NCI-H345 (cell line): ENCODE measurements around the gene KREMEN2.
A peak's percentile ranks its signal among the peaks of the same experiment; 100 is the strongest.
"Not testable (repeated sequence)": the region's sequence is repeated elsewhere in the genome, so short reads cannot be mapped to it uniquely, and the experiment has no call there.

Source experiments
- DNase-seq: peaks from one replicate; lab custom pipeline; 2025; lab: John Stamatoyannopoulos, UW

The KREMEN2 gene

GRCh38 chr16:2942045-2942444 is 22.0 kb upstream of the KREMEN2 start:
- no peak for DNase-seq

GRCh38 chr16:2943716-2944115 is 20.4 kb upstream of the KREMEN2 start:
- DNase-seq = not testable (repeated sequence)

- DNase-seq = no peak
Measured at GRCh38 chr16:2946649-2947048, 17.4 kb upstream of the KREMEN2 start.

DNA sequence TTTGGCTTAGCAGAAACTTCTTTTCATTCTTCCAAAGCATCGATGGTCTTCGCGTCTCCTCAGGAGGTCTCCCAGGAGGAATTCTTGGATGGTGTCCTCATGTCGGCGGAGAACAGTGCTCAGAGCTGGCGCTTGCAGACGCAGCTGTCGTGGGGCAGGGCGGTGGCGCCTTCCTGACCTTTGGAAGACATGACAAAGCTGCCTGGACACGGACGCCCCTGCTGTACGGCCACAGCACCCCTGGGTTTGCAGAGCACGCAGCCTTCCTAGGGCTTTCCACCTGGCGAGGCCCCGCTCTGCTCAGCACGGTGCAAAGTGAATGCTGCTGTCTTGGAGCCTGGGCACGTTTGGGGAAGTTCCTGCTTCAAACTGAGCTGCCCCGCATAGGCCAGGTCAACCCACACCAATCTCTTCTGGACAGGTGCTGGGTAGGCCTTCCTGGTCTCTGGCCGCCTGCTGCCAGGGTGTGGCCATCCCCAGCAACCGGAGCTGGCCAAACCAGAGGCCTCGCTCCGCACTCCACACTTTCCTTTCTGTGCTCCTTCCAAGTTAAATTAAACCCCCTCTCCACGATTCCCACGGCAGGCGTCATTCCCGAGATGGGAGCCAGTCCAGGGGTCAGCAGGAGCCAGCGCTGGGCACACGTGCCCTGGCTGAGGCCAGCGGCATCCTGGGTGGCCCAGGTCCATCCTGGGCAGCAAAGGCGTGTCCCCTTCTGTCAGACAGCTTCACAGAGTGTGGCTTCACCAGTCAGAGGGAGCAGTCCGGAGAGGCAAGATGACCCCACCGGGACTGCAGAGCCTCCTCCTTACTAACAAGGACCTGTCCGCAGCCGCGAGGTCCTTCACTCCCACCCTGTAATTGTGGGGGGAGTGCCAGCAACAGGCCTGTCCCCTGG is 15.0 kb upstream of the KREMEN2 start:
- no peak for DNase-seq

DNA sequence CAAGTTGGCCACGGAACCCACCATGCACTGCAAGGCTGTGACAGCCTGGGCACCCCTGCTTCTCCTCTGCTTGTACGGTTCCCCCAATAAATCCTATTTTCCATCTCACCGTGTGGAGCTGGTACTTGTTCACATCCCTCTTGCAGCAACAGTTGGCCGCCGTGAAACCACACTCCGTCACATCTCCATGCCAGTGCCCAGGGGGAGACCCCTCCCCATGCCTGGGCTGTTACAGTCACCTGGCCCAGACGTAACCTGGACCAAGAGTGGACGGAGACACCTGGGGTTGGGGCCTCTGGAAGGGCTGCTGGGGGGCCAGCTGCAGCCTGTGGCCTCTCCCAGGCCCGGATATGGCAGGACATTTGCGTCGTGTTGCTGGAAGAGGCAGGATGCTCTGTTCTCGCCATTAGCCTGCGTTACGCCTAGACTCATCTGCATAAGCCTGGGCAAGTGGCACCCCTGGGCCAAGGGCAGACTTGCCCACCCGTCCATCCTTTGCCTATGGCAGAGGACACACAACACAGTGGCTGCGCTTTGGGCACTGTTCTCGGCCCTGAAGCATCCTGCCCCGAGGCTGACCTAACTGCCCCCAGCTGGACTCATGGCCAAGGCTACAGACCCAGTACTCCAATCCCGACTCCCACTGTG is 14.2 kb upstream of the KREMEN2 start:
- DNase-seq = no peak

- DNase-seq = no peak
Measured at GRCh38 chr16:2950353-2950724, 13.7 kb upstream of the KREMEN2 start.

GRCh38 chr16:2950773-2951172 is 13.3 kb upstream of the KREMEN2 start:
- no peak for DNase-seq

- DNase-seq = peak; percentile 89
Measured at GRCh38 chr16:2952679-2953078, 11.4 kb upstream of the KREMEN2 start.

- no peak for DNase-seq
Measured at GRCh38 chr16:2953706-2954627, 10.1 kb upstream of the KREMEN2 start.

DNA sequence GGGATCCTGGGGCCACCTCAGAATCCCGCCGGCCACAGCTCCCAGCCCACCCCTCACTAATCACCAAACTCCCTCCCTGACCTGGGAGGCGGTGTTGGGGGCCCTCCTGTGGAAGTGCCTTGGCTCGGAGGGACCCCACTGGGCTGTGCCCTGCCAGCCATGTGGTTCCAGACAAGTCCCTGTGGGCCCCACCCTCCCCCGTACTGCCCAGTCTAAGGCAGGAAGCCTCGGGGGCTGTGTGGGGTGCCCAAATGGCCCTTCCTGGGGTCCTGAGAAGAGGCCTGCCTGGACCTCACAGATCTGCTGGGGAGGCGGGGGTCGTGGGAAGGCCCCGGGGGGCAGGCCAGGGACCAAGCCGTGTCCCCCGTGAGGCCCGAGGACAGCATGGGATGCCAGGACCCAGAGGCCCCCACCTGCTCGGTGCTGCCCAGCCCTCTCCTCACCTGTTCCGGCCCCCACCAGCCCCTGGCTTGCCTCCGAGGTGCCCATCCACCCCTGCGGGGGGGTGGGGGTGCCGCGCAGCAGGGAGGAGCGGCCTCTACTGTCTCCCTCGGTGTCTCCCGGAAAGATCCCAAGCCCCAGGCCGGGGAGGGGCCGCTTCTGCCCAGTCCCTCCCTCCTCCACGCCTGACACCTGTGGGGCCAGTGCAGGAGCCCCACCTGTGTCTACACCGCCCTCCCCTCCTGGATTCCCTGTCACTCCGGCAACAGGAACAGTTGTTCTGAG is 9.3 kb upstream of the KREMEN2 start:
- no peak for DNase-seq

DNA sequence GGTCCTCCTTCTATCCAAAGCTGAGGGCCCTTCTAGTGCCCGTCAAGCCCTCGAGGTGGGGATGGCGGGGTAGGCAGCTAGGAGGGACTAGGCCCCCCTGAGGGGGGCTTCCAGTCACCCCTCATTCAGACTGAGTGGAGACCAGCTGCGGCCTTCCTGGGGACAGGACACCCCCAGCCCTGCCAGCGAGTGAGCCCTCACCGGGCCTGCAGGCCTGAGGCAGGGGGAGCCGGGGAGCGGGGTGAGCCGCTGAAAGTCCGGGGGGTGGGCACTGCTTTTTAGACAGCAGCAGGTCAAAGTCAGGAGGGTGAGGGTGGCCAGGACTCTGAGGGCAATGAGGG is 8.7 kb upstream of the KREMEN2 start:
- no peak for DNase-seq

DNA sequence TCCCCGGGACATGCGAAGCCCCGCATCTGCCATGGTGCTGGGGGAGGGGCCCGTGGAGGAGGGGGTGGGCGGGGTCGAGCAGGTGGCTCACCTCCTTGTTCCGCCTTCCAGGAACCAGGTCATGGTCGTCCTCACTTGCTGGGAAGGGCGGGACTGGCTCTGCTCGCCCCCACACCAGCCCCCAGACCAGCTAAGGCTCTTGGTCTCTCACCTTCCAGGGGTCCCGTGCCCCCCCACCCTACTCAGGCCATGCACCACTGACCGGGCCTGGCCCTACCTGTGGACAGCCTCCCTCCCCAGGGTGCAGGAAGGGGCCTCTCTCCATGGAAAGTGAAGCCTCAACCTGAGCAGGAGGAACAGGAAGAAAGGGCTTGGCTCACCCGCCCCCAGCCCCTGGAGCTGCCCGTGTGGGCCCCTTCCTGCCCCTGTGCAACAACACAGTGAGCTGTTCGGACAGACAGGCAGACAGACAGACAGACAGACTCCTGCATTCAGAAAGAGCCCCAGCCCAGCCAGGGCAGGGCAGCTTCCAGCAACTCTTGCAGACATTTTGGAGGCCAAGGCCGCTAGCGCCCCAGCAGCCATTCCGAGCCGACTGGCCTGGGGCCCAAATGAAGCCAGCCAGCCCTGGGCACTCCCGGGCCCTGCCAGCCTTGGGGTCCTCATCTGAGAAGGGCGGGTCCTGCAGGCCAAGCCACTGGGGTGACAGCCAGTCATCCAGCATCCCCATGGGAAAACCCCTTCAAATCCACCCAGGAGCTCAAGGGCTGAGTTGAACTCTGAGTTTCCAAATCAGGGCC is 8.1 kb upstream of the KREMEN2 start:
- no peak for DNase-seq

DNA sequence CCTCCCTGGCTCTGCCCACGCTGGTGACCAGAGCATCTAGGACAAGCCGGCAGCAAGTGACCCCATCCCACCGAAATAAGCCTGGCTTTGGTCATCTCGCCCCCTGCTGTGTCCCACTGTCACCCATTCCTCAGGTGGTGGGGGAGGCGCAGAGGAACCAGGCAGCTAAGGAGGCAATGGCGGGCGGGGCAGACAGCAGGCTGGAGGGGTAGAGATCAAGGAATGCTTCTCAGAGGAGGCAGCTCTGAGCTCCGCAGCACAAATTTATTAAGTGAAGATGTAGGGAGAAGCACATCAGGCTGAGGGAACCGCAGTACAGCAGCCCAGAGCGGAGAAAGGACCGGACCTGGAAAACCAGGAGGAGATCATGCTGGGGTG is 7.5 kb upstream of the KREMEN2 start:
- no peak for DNase-seq

- DNase-seq = no peak
Measured at GRCh38 chr16:2959206-2959605, 4.9 kb upstream of the KREMEN2 start.

DNA sequence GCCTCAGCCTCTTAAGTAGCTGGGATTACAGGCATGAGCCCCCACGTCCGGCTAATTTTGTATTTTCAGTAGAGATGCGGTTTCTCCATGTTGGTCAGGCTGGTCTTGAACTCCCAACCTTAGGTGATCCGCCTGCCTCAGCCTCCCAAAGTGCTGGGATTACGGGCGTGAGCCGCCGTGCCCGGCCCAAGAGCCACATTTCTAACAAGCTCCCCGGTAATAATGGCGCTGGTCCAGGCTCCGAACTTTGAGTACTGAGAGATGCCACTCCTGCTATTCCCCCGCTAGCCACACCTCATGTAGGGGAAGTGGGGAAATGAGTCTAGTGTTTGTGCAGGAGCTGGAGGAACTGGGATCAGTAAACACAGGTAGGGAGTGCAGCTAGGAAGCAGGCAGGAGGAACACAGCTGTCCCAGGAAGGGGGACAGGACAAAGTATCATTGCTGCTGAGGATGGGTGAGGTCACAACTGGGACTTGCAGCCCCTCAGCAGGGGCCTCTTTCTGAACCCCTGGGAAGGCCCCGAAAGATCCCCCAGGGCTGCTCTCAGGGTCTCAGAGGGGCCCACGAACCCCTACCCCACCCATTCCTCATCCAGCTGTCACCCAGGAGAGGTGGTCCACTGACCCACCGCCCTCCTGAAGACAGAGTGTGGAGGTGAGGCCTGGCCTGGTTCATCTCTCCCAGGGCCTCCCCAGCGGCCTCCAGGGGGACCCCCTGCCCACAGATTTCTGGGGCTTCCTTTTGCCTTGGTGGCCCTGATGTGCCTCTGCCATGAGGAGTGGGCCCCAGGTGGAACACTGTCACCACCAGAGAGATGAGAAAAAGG is 3.7 kb upstream of the KREMEN2 start:
- DNase-seq = no peak

DNA sequence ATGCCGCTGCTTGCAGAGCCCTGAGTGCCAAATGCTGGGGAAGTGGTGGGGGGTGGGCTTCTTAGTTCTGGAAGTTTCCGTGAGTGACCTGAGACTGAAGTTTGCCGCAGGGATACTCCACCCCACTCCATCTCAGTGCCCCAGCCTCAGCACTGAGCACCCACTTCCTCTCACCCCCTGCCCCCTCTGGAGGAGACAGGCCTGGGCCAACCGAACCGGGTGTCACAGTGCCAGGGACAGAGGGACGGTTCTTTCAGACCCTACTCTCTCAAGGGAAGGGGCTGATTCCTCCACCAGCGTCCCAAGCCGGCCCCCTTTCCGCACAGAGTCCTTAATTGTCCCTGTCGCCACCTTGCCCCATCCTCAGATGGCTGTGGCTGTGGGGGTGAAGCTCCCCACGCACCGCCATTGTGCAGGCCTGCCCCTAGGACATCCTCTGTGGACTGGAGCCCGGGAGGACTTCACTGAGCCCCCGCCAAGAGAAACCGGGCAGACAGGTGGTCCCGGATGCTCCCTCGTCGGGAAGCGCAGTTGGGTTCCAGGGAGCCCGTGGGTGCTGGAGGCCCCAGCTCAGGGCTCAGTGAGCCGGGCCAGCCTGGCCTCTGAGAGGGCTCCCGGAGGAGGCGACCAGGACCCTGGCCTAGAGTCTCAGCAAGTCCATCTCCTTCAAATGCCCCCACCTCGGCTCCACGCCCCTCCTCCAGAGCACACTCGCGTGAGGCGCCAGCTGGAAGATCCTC is 1.6 kb upstream of the KREMEN2 start:
- DNase-seq = no peak

- DNase-seq = peak; percentile 47
Measured at GRCh38 chr16:2963074-2963722, 877 bp upstream of the KREMEN2 start.

DNA sequence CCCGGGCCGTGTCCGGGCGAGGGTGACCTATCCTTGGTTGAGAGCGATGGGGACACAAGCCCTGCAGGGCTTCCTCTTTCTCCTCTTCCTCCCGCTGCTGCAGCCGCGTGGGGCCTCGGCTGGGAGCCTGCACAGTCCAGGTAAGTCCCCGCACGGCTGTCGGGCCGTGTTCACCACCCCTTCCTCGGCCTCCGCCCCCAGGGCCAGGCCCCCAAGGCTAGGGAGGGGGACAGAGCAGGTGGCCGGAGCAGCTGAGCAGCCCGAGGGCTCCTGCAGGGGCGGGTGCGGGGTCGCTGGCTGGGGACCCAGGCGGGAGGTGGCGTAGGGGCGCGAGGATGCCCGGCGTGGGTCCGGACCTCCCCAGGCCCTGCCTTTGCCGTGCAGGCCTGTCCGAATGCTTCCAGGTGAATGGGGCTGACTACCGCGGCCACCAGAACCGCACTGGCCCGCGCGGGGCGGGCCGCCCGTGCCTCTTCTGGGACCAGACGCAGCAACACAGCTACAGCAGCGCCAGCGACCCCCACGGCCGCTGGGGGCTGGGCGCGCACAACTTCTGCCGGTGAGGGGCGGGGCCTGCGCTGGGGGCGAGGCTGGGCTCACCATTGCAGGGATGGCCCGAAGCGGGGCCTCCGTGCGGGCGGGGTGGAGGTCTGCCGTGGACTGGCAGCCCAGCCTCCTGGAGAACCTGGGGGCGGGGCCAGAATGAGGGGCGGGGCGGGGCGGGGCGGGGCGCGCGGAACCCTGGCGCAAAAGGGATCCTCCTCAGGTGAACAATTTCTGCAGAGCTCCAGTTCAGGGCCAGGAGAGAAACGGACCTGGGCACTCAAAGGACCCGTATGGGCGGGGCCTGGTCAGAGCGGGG is 631 bp downstream of the KREMEN2 start:
- peak; percentile 90 for DNase-seq
